Keratinocyte (primary cell): ENCODE measurements around the gene ZNF81. TPM values are rescaled to one million over a fixed set of nuclear protein-coding genes. Genes with fewer than 3 reads are reported as not detected.

ENCODE experiments used
- DNase-seq: peaks from one replicate; pipeline ENCODE4 v3.0.0-alpha.2; 2011; ENCODE audit warnings: low read depth, missing footprints, low spot score
- FAIRE-seq: peaks from 2 replicates; lab custom pipeline; 2011; peaks lifted over from hg19 to GRCh38; lab: Jason Lieb, UNC
- H2AFZ ChIP-seq: 2 replicates; pipeline ENCODE4 v1.6.0; 2012; ENCODE audit warnings: low read length, control low read depth, inconsistent platforms; ENCODE audit not compliant: control insufficient read depth
- H3K27ac ChIP-seq: 2 replicates; pipeline ENCODE4 v1.5.1; 2011; ENCODE audit warnings: low read length; ENCODE audit not compliant: control insufficient read depth, insufficient read depth
- H3K27me3 ChIP-seq: 3 replicates; pipeline ENCODE4 v1.6.0; 2011; ENCODE audit warnings: low read length; ENCODE audit not compliant: control insufficient read depth, insufficient read depth; ENCODE audit errors: extremely low read depth
- H3K36me3 ChIP-seq, 2 experiments: 2 replicates in 1 of 2; 3 replicates in 1 of 2; pipeline ENCODE4 v1.5.1; 2011; ENCODE audit warnings: low read length in 2 of 2, mild to moderate bottlenecking in 1 of 2; ENCODE audit not compliant: control insufficient read depth in 2 of 2, insufficient read depth in 2 of 2; ENCODE audit errors: extremely low read depth in 1 of 2
- H3K4me1 ChIP-seq: 3 replicates; pipeline ENCODE4 v1.5.1; 2011; ENCODE audit warnings: low read length; ENCODE audit not compliant: control insufficient read depth, insufficient read depth; ENCODE audit errors: extremely low read depth
- H3K4me2 ChIP-seq: 3 replicates; pipeline ENCODE4 v1.6.0; 2011; ENCODE audit warnings: low read depth, low read length; ENCODE audit not compliant: control insufficient read depth, insufficient read depth; ENCODE audit errors: extremely low read depth
- H3K4me3 ChIP-seq, 3 experiments: fragments of 200-600 bp in 1 of 3; sonication (generic) in 1 of 3; 2 replicates in 2 of 3; 3 replicates in 1 of 3; pipeline ENCODE4 v1.5.1; 2011 to 2016; ENCODE audit warnings: low read length in 3 of 3, mild to moderate bottlenecking in 3 of 3, control low read depth in 2 of 3, inconsistent platforms in 1 of 3, low read depth in 1 of 3, mixed read lengths in 1 of 3, mixed run types in 1 of 3, moderate library complexity in 1 of 3; ENCODE audit not compliant: control insufficient read depth in 2 of 3, insufficient read depth in 2 of 3; ENCODE audit errors: extremely low read depth in 1 of 3
- H3K79me2 ChIP-seq: 2 replicates; pipeline ENCODE4 v1.6.0; 2012; ENCODE audit warnings: low read length; ENCODE audit not compliant: control insufficient read depth, insufficient read depth
- H3K9ac ChIP-seq: 3 replicates; pipeline ENCODE4 v1.6.0; 2011; ENCODE audit warnings: low read length; ENCODE audit not compliant: control insufficient read depth, insufficient read depth; ENCODE audit errors: extremely low read depth
- H3K9me1 ChIP-seq: 3 replicates; pipeline ENCODE4 v1.6.0; 2011; ENCODE audit warnings: low read length; ENCODE audit not compliant: control insufficient read depth, insufficient read depth; ENCODE audit errors: extremely low read depth
- H3K9me3 ChIP-seq: 2 replicates; pipeline ENCODE4 v1.5.1; 2012; ENCODE audit warnings: low read depth, low read length; ENCODE audit not compliant: control insufficient read depth
- H4K20me1 ChIP-seq: 3 replicates; pipeline ENCODE4 v1.6.0; 2011; ENCODE audit warnings: low read length; ENCODE audit not compliant: control insufficient read depth, insufficient read depth; ENCODE audit errors: extremely low read depth
- CTCF ChIP-seq, 3 experiments: IDR thresholded peaks in 1 of 3; conservative IDR thresholded peaks in 1 of 3; optimal IDR thresholded peaks in 1 of 3; 2 replicates in 2 of 3; 3 replicates in 1 of 3; pipeline versions ENCODE3 to v1.5.1; 2011; ENCODE audit warnings: low read length in 3 of 3, mild to moderate bottlenecking in 3 of 3, moderate library complexity in 2 of 3, control low read depth in 1 of 3, inconsistent platforms in 1 of 3; ENCODE audit not compliant: insufficient read depth in 2 of 3; ENCODE audit errors: extremely low read depth in 1 of 3
- EZH2 ChIP-seq: IDR thresholded peaks from one replicate; pipeline ENCODE4 v1.6.1; 2012; ENCODE audit warnings: inconsistent platforms, mild to moderate bottlenecking, low read length, moderate library complexity
- dilution Hi-C: fragments of 300-500 bp; cut with MboI; formaldehyde crosslinking; loops from one replicate; pipeline ENCODE4 v1.7.0; 2020; ENCODE audit warnings: low sequenced_read_pairs; ENCODE audit not compliant: extremely low pct_ligation_motif_present
- polyA plus RNA-seq, 5 experiments: library from polyadenylated mRNA; depleted of rRNA in 3 of 5; stranded (reverse) in 3 of 5; stranded (forward) in 1 of 5; unstranded in 1 of 5; fragments of >200 nt; gene quantifications; 1 replicate in 1 of 5; 2 replicates in 3 of 5; 3 replicates in 1 of 5; pipeline versions ENCODE4 v1.2.1 to v1.2.3, GENCODE V29; 2011 to 2012; ENCODE audit warnings: missing spikeins in 2 of 5, low read depth in 1 of 5, low replicate concordance in 1 of 5

ZNF81 gene
- polyA plus RNA-seq, 1 donor (not counting 4 experiments of a cell fraction or from before 2014, with no cell fraction given): 5.0 TPM

- Histone ChIP-seq H3K4me2 (no peak overlapping the region), H3K27me3 (no peaks in the 10 kb centered on the region), H3K9ac (no peak overlapping the region), H2AFZ (no peak overlapping the region), H4K20me1 (no peaks in the 10 kb centered on the region), H3K4me3 (no peak overlapping the region), H3K79me2 (no peaks in the 10 kb centered on the region), H3K9me3 (no peaks in the 10 kb centered on the region), H3K9me1 (no peaks in the 10 kb centered on the region), H3K4me1 (no peaks in the 10 kb centered on the region), H3K27ac (no peak overlapping the region), H3K36me3 (peaks cover 0 to 1% of the 10 kb centered on the region in 2 experiments)
- no peak for DNase-seq
- TF ChIP-seq CTCF (optimal IDR thresholded peaks at IDR 0.05 in 1 of 3, IDR thresholded peaks at IDR 0.05 in 1 of 3, conservative IDR thresholded peaks at IDR 0.05 in 1 of 3; ENCODE audit: extremely low read depth in 1 of 3, insufficient read depth in 2 of 3, low read length in 3 of 3): no peak
- TF ChIP-seq EZH2: no peak
- dilution Hi-C loops: no loop called here
- FAIRE-seq: no peak
Observed at GRCh38 chrX:47915886-47916493, 79.3 kb downstream of the ZNF81 start.

GRCh38 chrX:47918274-47918673, 81.6 kb downstream of the ZNF81 start:
- Histone ChIP-seq H3K9ac (no peak overlapping the region), H3K27me3 (no peaks in the 10 kb centered on the region), H2AFZ (no peak overlapping the region), H3K4me1 (no peaks in the 10 kb centered on the region), H3K4me2 (no peak overlapping the region), H3K36me3 (peaks cover 0 to 1% of the 10 kb centered on the region in 2 experiments), H4K20me1 (no peaks in the 10 kb centered on the region), H3K79me2 (no peaks in the 10 kb centered on the region), H3K4me3 (no peak overlapping the region), H3K27ac (no peak overlapping the region), H3K9me1 (no peaks in the 10 kb centered on the region), H3K9me3 (no peaks in the 10 kb centered on the region)
- TF ChIP-seq CTCF (optimal IDR thresholded peaks at IDR 0.05 in 1 of 3, IDR thresholded peaks at IDR 0.05 in 1 of 3, conservative IDR thresholded peaks at IDR 0.05 in 1 of 3; ENCODE audit: extremely low read depth in 1 of 3, insufficient read depth in 2 of 3, low read length in 3 of 3) (no peak), EZH2 (no peak)
- DNase-seq (no peak), FAIRE-seq (no peak)
- dilution Hi-C loops: no loop called here
